GM21717 (cell line): Measurements from ENCODE around the gene KMT2E.
"Not testable (repeated sequence)": the region's sequence is repeated elsewhere in the genome, so short reads cannot be mapped to it uniquely, and the experiment has no call there.

Source experiments
- ATAC-seq: cut with Tn5 transposase; IDR thresholded peaks from one replicate; pipeline ENCODE4 v1.9.1; 2021; ENCODE audit warnings: mild to moderate bottlenecking, moderate library complexity; ENCODE audit not compliant: unreplicated experiment

Gene KMT2E

DNA sequence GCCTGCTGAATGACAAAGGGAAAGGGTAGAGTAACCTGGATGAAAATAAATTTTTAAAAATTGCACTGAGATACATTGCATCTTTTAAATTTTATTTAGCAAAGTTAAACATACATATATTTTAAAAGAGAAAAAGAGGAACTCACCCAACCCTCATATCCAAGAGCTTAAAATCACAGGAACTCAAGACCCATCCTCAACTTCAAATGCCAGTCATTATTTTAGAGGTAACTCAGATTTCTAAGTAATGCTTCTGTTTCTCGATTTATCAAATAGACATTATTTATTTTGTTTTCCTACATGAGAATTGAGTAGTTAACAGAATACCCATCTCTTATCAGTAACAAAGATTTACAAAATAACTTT is 32.4 kb upstream of the KMT2E start:
- ATAC-seq, result no peak

DNA sequence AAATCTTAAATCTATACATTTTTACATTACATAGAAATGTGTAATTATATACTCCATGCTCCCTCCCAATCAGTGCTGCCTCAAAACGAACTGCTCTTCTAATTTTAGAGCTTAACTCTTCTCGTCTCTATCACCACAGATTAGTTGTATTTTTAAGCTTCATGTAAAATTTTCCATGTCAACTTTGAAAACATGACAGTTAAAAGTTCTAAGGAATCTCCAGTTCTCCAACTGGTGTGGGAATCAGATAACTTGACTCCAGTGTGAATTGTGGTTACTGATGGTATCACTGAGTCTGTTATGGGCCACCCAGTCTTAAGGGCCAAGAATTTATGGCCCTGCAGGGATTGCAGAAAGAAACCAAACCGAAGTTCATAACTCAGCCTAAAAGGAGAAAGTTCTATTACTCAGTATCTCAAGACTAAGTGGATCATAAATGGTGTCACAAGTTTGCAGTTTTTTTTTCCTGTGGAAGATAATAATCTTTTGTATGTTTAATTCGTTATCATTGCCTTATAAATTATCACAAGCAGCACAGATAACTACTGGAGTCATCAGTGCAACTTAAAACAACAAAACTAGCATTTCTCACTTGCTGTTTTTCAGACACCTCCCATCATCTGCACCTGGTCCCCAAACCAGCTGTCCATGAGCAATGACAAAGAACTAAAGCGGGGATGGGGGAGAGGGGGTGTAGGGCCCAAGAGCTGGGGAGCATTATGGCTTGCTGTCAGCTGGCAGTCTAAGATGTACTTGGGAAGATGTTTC is 31.5 kb upstream of the KMT2E start:
- no peak for ATAC-seq

DNA sequence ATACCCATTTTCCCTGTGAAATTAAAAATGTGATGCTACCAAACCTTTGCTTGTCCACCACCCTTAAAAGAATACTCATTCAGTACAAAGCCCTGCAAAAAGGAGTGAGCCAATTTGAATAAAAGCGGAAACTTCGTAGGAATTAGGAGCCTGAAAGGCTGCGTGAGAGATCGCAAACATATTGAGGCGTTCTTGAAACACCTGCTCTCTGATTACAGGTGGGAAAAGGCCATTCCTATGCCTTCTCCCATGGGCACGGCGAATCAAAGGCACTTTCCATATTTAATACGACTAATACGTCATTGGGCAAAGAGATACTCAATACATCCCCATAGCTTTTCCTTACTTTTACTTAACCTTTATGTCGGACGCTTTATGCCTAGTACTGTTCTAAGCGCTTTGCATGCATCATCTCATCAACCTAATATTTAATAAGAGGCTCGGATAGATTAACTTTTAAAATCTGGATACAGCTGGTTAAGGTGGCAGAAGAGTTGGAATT is 30.9 kb upstream of the KMT2E start:
- ATAC-seq, result no peak

DNA sequence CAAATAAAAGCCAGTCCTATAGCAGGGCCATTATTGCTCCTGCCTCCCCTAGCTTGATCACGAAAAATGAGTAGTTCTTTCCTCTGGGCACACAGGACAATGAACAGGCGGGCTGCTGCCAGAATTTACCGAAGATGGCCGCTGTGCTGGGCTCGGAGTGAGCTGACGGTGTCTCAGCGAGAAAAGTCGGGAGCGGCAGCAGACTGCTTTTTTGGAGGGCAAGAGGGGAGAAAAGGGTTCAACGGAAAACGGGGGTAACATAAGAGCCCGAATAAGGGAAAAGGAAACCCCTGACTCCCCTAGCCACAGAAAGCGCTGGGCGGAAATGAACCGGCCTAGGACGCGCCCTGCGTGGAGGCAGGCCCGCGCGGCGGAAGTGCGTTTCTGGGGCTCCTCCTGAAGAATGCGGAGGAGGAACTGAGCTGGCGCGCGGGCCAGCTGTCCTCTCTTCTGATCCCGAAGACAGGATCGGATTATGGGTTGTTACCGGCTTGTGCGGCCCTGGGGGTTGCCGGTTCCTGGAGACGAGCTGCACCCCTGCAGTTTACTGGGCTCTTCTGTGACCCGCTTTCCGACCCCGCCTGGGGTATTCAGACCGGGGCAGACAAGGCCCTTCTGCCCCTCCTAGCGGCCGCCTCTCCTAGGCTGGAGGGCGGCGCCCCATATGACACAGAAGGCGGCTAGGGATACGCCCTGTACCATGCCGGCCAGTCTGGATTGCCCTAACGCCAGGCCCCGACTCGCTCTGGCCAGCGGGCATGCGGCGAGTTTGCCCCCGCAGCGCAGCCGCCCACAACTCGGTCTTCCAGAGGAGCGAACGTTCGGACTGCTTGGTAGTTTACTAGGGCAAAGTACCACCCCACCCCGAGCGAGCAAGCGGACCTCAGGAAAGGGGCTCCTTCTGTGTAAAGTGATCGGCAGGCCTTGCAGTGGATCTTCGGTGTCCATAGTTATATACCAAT is 30.1 kb upstream of the KMT2E start:
- ATAC-seq, result peak; percentile 90

DNA sequence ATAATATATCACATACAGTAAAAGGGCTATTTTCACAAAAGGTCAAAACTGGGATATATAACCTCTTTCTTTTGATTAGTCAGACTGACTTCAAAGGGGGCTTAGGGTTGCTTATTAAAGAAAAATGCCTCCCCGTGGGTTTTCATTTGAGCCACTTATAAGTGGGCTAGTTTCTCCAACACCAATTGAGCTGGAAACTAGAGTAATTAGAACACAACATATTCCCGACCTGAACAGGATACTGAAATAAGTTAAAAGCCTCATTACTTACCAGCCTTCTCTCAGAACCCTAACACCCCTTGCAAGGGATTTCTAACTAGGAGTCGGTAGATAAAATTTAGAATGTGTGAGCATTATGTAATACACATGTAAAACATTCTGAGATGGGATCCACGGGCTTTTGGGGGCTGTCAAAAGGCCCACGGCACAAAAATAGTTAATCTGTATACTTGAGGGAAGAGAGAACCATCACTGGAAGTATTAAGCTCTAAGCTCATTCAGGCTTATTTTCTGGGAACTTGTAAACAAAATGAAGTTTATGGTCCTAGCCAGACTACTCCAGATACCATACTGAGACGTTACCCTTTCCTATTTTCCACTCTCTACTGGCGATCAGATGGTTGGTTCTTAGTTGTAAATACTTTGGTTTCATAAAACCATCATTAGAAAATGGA is 29.3 kb upstream of the KMT2E start:
- ATAC-seq, result no peak

DNA sequence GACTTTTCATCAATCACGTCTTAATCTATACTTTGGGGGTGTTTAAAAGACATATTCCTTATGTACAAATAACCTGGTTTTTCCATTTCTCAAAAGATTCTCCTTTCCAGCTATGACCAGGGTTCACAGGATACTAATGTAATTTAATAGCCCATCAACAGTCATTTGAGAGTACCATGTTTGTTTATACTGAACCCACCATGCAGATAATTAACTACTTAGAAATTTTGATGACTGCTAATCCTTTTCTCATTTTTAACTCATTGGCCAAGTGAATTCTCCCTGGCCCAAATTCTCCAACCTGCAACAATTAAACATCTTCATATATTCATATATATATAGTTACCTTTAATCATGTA is 28.8 kb upstream of the KMT2E start:
- no peak for ATAC-seq

DNA sequence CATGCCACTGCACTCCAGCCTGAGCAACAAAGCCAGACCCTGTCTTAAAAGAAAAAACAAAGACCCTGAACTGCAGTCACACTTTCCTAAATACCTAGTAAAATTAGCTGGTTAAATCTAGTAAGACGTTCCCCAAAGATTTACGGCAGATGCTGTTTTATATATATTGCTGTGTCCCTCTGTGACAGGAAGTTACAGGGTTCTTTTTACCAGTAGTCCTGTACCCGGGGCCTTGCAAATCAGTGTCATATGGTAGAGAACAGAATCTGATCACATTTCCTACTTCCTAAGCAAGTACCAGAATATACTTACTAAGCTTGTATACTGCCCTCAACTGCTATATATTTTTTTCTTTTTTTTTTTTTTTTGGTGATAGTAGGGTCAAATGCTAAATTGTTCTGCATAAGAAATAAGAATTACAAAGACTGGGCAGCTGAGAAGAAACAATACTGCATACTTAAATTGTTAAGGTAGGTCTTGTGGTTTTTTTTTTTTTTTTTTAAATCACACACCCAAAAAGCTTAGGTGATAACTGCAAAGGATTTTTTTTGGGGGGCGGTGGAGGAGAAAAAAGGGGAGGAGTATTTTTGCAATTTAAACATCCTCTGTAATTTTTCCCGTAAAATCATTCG is 27.3 kb upstream of the KMT2E start:
- no peak for ATAC-seq

DNA sequence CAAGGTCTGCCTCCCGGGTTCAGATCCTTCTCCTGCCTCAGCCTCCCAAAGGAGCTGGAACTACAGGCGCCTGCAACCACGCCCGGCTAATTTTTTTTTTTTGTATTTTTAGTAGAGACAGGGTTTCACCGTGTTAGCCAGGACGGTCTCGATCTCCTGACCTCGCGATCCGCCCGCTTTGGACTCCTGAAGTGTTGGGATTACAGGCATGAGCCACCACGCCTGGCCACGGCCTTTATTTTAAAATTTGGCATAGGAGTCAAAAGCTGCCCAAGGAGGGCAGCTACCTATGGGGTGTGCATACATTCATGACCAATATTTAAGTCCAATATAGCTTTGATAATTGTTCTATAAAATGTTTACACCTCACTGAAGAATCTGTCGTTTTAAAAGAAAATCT is 26.6 kb upstream of the KMT2E start:
- not testable (repeated sequence) for ATAC-seq

DNA sequence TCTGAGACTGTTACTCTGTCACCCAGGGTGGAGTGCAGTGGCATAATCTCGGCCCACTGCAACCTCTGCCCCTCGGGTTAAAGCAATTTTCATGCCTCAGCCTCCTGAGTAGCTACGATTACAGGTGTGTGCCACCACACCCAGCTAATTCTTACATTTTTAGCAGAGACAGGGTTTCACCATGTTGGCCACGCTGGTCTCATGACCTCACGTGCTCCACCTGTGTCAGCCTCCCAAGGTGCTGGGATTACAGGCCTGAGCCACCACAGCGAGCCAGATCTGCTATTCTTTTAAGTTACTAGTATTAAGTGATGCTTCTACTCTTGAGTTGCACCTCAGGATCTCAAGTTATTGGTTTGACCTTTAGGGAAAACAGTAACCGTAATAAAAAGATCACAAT is 23.0 kb upstream of the KMT2E start:
- no peak for ATAC-seq

DNA sequence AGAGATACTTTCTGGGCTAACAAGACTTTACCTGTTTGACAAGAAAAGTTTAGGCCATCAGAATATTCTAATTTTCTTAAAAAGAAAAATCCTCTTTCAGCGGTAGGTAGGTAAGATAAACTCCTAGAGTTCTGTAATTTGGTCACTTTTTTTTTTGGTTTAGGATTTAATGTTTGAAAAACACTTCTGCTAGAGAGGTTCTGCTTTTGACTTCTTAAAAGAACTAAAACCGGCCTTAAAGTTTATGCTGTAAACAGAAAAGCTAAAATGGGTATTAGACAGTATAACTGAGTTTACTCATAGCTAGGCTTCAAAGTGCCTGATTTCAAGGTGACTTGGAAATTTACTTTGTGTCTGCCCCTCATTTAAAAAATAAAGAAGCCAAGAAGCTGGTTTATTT is 21.7 kb upstream of the KMT2E start:
- no peak for ATAC-seq

DNA sequence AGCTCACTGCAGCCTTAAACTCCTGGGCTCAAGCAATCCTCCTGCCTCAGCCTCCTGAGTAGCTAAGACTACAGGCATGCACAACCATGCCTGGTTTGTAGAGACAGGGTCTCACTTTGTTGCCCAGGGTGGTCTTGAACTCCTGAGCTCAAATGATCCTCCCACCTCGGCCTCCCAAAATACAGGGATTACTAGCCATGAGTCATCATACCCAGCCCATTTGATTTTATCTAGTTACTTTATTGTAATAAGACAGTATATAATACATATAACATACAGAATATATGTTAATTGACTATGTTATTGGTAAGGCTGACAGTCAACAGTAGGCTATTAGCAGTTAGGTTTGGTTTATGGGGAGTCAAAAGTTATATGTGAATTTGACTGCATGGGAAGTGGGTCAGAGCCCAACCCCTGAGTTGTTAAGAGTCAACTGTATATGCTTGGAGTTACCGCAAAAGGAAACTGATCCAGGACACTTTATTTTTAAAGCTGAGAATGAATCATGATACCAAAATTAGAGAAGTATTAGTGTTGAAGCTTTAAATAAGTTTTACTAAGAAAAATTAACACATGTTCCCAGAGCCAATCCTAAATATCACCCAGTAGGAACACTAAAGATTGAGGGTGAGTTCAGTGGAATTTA is 20.7 kb upstream of the KMT2E start:
- ATAC-seq, result no peak

DNA sequence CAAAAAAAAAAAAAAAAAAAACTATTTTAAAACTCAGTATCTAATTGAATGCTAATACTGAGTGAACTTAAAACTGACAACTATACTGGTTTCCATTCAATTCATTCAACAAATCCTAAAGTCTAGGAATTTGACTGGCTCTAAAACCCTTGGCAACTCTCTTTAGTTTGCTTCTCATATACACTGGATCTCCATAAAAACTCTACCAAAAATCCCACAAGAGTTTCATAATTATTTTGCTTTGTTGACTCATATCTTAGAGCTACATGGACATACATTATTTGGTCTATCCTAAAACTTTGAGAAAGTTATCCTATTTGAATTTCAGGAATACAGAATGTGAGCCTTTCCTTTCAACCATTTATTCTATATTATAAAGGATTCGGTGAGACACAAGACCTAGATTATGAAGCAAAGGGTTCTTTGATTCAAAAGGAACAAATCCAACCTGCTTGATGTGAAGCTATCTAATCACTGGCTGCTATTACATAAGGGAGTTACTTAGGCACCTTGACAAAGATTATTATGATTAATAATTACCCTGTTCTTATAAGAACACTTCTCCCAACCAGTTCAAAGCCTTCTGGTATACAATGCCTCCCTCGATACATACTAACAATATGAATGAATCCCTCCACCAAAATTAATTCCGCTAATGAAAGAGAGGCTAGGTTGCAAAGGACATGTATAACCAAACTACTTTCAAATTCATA is 15.8 kb upstream of the KMT2E start:
- ATAC-seq, result no peak

DNA sequence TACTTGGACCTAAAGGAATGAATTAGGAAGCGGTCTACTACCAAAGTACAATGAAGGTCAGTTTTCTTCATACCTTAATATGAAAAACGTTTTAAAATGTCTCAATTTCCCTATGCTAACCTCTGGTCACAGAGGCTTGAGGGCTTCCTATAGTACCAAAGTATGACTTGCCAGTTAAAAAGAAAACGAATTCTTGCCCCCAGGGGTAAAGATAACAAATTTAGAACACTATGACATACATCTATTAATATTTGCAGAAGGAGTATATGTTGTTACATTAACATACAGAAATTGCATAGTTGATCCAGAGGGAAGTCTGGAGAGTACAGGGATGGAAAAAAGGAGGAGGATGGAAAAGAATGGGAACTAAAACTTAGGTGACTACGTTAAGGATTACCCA is 13.8 kb upstream of the KMT2E start:
- ATAC-seq, result no peak

DNA sequence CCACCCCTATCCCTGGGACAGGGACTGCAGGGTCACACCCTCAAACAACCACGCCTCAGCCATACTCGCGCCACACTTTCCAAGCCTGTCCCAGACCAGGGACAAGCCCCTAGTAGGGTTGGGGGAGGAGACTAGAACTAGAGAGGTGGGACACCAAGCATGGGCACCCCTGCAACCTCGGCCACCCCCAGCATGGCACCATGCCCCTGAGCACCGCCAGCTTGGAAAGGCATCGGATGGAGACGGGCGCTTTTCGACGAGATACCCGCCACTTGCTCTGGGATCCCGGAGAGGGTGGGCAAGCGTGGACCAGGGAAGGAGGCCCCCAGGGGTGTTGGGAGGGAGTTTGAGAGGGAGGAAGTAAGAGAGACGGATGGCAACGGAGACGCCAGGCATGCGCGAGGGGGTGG is 13.1 kb upstream of the KMT2E start:
- no peak for ATAC-seq

DNA sequence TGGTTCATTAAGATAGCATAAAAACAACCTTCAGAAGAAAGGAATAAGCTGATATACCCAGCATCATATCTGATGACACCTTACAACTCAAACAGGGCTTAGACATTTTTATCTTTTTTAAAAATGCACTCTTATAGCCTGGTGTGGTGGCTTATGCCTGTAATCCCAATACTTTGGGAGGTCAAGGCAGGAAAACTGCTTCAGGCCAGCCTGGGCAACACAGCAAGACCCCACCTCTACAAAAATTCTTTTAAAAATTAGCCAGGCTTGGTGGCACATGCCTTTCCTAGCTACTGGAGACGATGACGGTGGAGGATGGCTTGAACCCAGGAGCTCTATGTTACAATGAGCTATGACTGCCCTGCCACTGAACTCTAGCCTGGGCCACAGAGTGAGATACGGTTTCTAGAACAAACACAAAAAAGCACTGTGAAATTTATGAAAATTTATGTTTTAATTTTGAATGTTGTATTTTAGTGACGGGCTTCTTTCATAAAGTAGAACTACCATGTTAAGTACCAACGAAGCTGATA is 12.3 kb upstream of the KMT2E start:
- ATAC-seq, result no peak

DNA sequence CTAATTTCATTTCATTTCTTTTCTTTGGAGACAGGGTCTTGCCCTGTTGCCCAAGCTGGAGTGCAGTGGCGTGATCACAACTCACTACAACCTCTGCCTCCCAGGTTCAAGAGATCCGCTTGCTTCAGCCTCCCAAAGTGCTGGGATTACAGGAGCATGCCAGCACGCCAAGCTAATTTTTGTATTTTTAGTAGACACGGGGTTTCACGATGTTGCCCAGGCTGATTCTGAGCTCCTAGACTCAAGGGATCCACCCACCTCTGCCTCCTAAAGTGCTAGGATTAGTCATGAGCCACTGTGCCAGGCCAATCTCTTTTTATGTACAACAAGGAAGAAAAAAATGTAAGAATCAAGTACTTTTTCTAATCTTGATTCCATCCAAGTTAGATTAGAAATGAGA is 10.7 kb upstream of the KMT2E start:
- no peak for ATAC-seq

DNA sequence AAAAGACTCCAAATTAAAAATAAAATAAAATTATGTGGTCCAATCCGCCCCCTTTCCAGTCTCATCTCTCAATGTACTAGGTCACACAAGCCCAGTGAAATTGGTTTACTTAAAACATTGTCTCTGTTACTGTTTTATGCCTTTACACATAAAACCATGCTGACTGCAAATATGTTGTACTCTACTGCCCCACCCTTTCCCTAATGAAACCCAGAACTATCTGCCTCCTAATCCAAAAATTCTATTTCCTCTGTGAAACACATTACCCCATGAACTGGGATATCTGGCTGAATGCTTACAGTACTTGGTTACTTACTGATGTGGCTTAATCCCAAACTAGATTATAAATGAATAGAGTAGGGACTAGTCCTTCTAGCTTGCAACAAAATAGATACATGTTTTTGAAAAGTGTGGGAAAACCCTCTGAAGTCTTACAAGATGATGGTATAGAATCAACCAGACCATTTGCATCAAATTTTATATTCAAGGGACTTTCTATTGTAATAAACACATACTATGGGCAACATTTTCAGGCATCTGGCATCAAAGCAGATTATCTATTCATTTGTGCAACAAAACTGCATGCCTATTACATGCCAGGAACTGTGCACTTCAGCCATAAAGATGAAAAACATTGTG is 10.0 kb upstream of the KMT2E start:
- ATAC-seq, result no peak

DNA sequence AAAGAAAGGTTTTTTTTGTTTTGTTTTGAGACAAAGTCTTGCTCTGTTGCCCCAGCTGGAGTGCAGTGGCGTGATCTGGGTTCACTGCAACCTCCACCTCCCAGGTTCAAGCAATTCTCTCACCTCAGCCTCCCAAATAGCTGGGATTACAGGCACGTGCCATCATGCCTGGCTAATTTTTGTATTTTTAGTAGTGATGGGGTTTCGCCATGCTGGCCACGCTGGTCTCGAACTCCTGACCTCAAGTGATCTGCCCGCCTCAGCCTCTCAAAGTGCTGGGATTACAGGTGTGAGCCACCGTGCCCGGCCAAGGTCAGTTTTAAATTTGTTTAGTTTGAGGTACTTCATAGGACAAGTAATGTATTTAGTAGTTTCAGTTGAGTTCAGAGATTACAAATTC is 9.0 kb upstream of the KMT2E start:
- ATAC-seq, result not testable (repeated sequence)

DNA sequence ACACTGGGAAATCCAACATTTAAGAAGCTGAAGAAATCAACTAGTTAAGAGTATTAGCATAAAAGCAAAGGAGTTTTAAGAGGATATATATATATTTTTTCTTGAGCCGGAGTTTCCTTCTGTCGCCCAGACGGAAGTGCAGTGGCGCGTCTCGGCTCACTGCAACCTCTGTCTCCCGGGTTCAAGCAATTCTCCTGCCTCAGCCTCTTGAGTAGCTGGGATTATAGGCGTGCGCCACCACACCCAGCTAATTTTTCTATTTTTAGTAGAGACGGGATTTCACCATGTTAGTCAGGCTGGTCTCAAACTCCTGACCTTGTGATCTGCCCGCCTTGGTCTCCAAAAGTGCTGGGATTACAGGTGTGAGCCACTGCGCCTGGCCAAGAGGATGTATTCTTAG is 8.5 kb upstream of the KMT2E start:
- not testable (repeated sequence) for ATAC-seq
